ENCODE measurements around the gene ATP6V1E1.

The ATP6V1E1 gene

GRCh38 chr22:17633998-17634323 is 5.4 kb upstream of the ATP6V1E1 start:
- no peak for DNase-seq (ENCODE audit: low read depth)

GRCh38 chr22:17633217-17633997 is 4.9 kb upstream of the ATP6V1E1 start:
- no peak for DNase-seq (ENCODE audit: low read depth)

GRCh38 chr22:17631076-17631565 is 2.6 kb upstream of the ATP6V1E1 start:
- no peak for DNase-seq (ENCODE audit: low read depth)

GRCh38 chr22:17629641-17630040 is 1.1 kb upstream of the ATP6V1E1 start:
- no peak for DNase-seq (ENCODE audit: low read depth)

GRCh38 chr22:17629173-17629489 is 582 bp upstream of the ATP6V1E1 start:
- no peak for DNase-seq (ENCODE audit: low read depth)

- DNase-seq (ENCODE audit: low read depth) = no peak
These were observed 566 bp downstream of the ATP6V1E1 start for GRCh38 chr22:17627961-17628405.

GRCh38 chr22:17613280-17613679 is 15.3 kb downstream of the ATP6V1E1 start:
- DNase-seq (ENCODE audit: low read depth) = no peak

GRCh38 chr22:17612057-17612456 is 16.5 kb downstream of the ATP6V1E1 start:
- DNase-seq (ENCODE audit: low read depth) = no peak

- DNase-seq (ENCODE audit: low read depth) = no peak
These were observed 20.5 kb downstream of the ATP6V1E1 start for GRCh38 chr22:17607891-17608521.

GRCh38 chr22:17606496-17606895 is 22.1 kb downstream of the ATP6V1E1 start:
- DNase-seq (ENCODE audit: low read depth) = no peak

- no peak for DNase-seq (ENCODE audit: low read depth)
These were observed 24.9 kb downstream of the ATP6V1E1 start for GRCh38 chr22:17603668-17604067.

GRCh38 chr22:17601031-17601430 is 27.5 kb downstream of the ATP6V1E1 start:
- DNase-seq (ENCODE audit: low read depth) = no peak

- DNase-seq (ENCODE audit: low read depth) = no peak
These were observed 30.2 kb downstream of the ATP6V1E1 start for GRCh38 chr22:17598318-17598717.

GRCh38 chr22:17597217-17597616 is 31.3 kb downstream of the ATP6V1E1 start:
- DNase-seq (ENCODE audit: low read depth) = no peak

- no peak for DNase-seq (ENCODE audit: low read depth)
These were observed 32.3 kb downstream of the ATP6V1E1 start for GRCh38 chr22:17596226-17596625.

- no peak for DNase-seq (ENCODE audit: low read depth)
These were observed 36.3 kb downstream of the ATP6V1E1 start for GRCh38 chr22:17592201-17592600.

GRCh38 chr22:17590586-17590985 is 38.0 kb downstream of the ATP6V1E1 start:
- no peak for DNase-seq (ENCODE audit: low read depth)

- DNase-seq (ENCODE audit: low read depth) = no peak
These were observed 38.7 kb downstream of the ATP6V1E1 start for GRCh38 chr22:17589810-17590375.

- no peak for DNase-seq (ENCODE audit: low read depth)
These were observed 39.9 kb downstream of the ATP6V1E1 start for GRCh38 chr22:17588606-17589005.

GRCh38 chr22:17587629-17588028 is 40.9 kb downstream of the ATP6V1E1 start:
- no peak for DNase-seq (ENCODE audit: low read depth)

GRCh38 chr22:17586831-17587440 is 41.6 kb downstream of the ATP6V1E1 start:
- no peak for DNase-seq (ENCODE audit: low read depth)

- no peak for DNase-seq (ENCODE audit: low read depth)
These were observed 45.4 kb downstream of the ATP6V1E1 start for GRCh38 chr22:17583151-17583550.

GRCh38 chr22:17581631-17582030 is 46.9 kb downstream of the ATP6V1E1 start:
- DNase-seq (ENCODE audit: low read depth) = no peak

All from stromal cell of bone marrow (primary cell).